Fibroblast of the aortic adventitia (primary cell): ENCODE data around the gene BTBD6. TPM values are rescaled to one million over a fixed set of nuclear protein-coding genes. Genes with fewer than 3 reads are reported as not detected.

Experiments
- DNase-seq: peaks from one replicate; pipeline ENCODE4 v3.0.0-alpha.2; 2010; ENCODE audit warnings: low read depth
- H3K4me3 ChIP-seq: 2 replicates; pipeline ENCODE4 v1.5.1; 2011; ENCODE audit warnings: low read depth, mild to moderate bottlenecking, control low read depth, low read length, moderate library complexity
- CTCF ChIP-seq: IDR thresholded peaks from 2 replicates; pipeline ENCODE4 v1.5.1; 2011; ENCODE audit warnings: mild to moderate bottlenecking, low read length, control low read depth, inconsistent platforms; ENCODE audit not compliant: insufficient read depth
- total RNA-seq: library from RNA; depleted of rRNA; stranded (reverse); fragments of >200 nt; gene quantifications from 2 replicates; pipeline ENCODE4 v1.2.3, GENCODE V29; 2012; ENCODE audit warnings: low replicate concordance

BTBD6 gene
- total RNA-seq, 1 donor = 51.0 TPM

GRCh38 chr14:105206873-105207272 lies 41.5 kb upstream of the BTBD6 start:
- no peak for DNase-seq
- no peak for TF ChIP-seq CTCF
- no peak overlapping the region for H3K4me3 ChIP-seq

- TF ChIP-seq CTCF = no peak
- DNase-seq = no peak
- H3K4me3 ChIP-seq = no peak overlapping the region
Measured at GRCh38 chr14:105207460-105207901, 40.9 kb upstream of the BTBD6 start.

DNA sequence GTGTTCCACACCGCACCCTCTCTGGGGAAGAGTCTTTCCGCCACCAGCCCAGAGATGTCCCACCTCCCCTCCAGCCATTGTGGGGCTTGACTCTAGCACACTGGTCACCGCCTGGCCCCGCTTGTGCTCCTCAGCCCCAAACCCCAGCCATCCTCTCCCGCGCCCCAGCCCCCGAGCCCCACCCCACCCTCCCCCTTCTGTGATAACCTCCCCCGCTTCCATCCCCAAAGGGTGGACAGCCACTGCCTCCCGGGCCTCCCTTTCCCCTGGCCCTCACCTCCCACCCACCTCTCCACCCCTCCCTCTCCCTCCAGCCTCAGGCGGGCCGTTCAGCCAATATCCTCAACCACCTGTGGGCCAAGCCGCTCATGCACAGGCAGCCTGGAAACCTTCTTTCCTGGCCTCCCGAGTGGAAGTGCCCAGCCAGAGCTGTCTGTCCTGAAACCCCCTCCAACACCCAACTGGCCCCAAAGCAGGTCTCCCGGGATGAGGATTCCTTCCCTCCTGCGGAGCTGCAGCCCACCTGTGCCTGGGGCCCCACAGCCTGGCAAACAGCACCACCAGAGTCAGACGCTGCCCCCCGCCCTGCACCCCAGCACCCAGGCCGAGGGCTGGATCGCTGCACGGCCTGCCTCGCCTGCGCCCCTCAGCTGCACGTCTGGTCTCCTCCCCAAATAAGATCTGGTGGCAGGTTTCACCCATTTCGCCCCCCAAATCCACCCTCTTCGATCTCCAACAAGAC lies 40.2 kb upstream of the BTBD6 start:
- no peak overlapping the region for H3K4me3 ChIP-seq
- TF ChIP-seq CTCF = no peak
- no peak for DNase-seq

GRCh38 chr14:105208738-105209075 lies 39.6 kb upstream of the BTBD6 start:
- no peak for DNase-seq
- no peak overlapping the region for H3K4me3 ChIP-seq
- TF ChIP-seq CTCF = no peak

- no peak for DNase-seq
- no peak overlapping the region for H3K4me3 ChIP-seq
- TF ChIP-seq CTCF = no peak
Measured at GRCh38 chr14:105209091-105209490, 39.2 kb upstream of the BTBD6 start.

DNA sequence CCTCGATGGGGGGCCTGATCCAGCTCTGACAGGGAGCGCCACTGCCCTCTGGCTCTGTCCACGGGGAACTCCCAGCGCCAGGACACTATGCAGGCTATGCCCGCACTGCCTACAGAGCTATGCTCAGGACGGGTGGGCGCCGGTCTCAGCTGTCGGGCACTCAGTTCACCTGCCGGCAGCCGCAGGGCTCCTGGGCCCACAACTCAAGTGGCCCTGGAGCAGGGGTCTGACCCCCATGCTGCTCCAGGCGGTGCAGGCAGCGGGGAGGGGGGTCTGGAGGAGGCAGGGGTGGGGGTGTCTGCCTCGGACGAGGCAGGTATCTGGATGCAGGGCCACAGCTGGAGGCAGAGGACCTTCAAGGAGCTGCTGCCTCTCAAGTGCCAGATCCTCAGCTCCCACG lies 38.7 kb upstream of the BTBD6 start:
- no peak overlapping the region for H3K4me3 ChIP-seq
- TF ChIP-seq CTCF = no peak
- no peak for DNase-seq

DNA sequence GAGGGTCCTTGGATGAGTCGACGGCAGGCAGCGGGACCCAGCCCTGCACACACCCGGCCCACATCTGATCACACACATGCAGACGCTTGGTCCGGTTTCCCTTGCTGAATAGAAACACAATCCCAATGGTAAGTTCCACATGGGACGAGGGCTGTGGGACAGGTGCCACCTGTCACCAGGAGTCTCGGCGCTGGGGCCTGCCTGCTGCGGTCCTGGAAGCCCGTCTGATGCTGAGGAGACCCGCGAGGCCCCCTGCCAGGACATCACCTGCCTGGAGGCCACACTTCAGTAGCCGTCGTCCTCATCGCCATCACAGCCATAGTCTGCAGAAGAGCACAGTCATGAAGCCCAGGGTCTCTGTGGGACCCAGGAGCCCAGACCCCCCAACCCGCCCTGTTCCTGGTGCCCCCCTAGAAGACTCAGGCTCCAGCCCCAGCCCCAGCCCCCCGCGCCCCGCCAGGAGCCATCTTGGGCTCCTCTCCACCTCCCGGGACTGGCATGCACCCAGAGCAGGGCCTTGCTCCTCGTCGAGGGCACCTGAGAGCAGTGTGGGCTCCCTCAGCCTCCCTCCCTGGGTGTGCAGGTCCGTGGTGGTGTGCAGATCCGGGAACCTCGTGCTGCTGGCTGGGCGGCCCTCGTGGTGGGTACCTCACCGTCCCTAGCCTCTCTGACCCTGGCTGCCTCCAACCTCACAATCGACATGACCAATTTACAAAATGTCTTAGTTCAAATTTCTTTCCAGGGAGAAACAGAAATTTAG lies 37.9 kb upstream of the BTBD6 start:
- H3K4me3 ChIP-seq = no peak overlapping the region
- no peak for DNase-seq
- no peak for TF ChIP-seq CTCF
